Measurements from ENCODE around the gene CDAN1.

- TF ChIP-seq CTCF (IDR thresholded peaks at IDR 0.05) (no peak), POLR2A (IDR thresholded peaks at IDR 0.05; ENCODE audit: low read depth) (no peak)
Observed at GRCh38 chr15:42720071-42720470, 16.9 kb downstream of the CDAN1 start.
